ENCODE measurements around the gene SPINT2.

SPINT2 gene

GRCh38 chr19:38285567-38285966 lies 21.2 kb downstream of the SPINT2 start:
- TF ChIP-seq POLR2A (IDR thresholded peaks at IDR 0.05; ENCODE audit: low read depth, low read length): no peak
- FAIRE-seq: no peak

GRCh38 chr19:38287604-38288003 lies 23.2 kb downstream of the SPINT2 start:
- no peak for TF ChIP-seq POLR2A (IDR thresholded peaks at IDR 0.05; ENCODE audit: low read depth, low read length)
- no peak for DNase-seq (ENCODE audit: insufficient read length, low spot score)
- no peak for FAIRE-seq

More at GRCh38 chr19:38285567-38285966, 21.2 kb downstream of the SPINT2 start:
- no peak for DNase-seq (ENCODE audit: insufficient read length, low spot score)

DNA sequence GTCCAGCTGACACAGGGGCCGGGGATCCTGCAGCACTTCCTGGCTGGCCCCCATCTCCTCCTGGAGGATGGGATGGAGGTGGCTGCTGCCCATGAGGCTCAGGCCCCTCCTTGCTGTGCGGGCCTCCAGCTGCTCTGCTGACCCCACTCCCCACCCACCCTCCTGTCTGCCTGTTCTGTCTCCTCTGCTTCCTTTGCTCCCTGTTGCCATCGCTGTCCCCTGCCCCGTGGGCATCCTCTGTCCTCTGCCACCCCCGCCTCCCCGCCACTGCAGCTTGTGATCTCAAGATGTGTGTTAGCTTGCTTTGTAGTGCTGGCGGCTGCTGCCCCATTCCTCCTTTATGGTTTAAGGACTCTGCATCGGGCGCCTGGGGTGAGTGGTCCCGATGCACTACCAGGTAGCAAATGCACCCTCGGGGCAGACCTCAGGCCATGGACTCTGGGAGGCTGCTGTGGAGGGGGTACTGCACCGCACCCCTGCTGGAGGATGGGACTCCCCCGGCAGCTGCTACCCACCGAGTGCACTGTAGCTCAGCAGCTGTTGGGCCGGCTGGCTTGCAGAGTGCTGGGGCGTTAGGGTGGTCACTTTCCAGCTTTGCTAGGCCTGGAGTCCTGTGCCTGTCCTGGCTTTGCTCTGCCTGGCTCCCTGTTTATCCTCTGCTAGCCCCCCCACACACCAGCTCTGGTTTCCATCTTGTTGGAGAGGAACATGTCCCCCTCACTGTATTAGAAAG lies 23.9 kb downstream of the SPINT2 start:
- no peak for TF ChIP-seq POLR2A (IDR thresholded peaks at IDR 0.05; ENCODE audit: low read depth, low read length)
- no peak for FAIRE-seq
- DNase-seq (ENCODE audit: insufficient read length, low spot score): no peak

DNA sequence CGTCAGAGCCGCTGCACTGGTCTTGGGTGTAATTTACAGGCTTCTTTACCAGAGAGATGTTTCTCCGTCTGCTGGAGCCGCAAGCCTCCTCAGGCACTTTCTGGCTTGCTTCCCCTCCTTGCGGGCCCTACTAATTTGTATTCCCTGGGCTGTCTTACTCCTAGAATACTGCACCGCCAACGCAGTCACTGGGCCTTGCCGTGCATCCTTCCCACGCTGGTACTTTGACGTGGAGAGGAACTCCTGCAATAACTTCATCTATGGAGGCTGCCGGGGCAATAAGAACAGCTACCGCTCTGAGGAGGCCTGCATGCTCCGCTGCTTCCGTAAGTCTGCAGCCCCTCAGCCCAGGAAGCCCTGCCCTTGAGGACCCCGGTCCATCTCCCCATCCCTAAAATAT lies 25.6 kb downstream of the SPINT2 start:
- TF ChIP-seq POLR2A (IDR thresholded peaks at IDR 0.05; ENCODE audit: low read depth, low read length): no peak
- FAIRE-seq: no peak
- no peak for DNase-seq (ENCODE audit: insufficient read length, low spot score)

GRCh38 chr19:38290631-38291147 lies 26.3 kb downstream of the SPINT2 start:
- peak; percentile 85 for DNase-seq (ENCODE audit: insufficient read length, low spot score)
- no peak for TF ChIP-seq POLR2A (IDR thresholded peaks at IDR 0.05; ENCODE audit: low read depth, low read length)
- peak; percentile 95 for FAIRE-seq

- TF ChIP-seq POLR2A (IDR thresholded peaks at IDR 0.05; ENCODE audit: low read depth, low read length): no peak
- DNase-seq (ENCODE audit: insufficient read length, low spot score) (no peak), FAIRE-seq (no peak)
These were observed 27.5 kb downstream of the SPINT2 start for GRCh38 chr19:38291855-38292254.

- no peak for FAIRE-seq
- no peak for TF ChIP-seq POLR2A (IDR thresholded peaks at IDR 0.05; ENCODE audit: low read depth, low read length)
- DNase-seq (ENCODE audit: insufficient read length, low spot score): no peak
These were observed 28.9 kb downstream of the SPINT2 start for GRCh38 chr19:38293281-38293680.

GRCh38 chr19:38294090-38294489 lies 29.7 kb downstream of the SPINT2 start:
- no peak for FAIRE-seq
- no peak for DNase-seq (ENCODE audit: insufficient read length, low spot score)
- no peak for TF ChIP-seq POLR2A (IDR thresholded peaks at IDR 0.05; ENCODE audit: low read depth, low read length)

DNA sequence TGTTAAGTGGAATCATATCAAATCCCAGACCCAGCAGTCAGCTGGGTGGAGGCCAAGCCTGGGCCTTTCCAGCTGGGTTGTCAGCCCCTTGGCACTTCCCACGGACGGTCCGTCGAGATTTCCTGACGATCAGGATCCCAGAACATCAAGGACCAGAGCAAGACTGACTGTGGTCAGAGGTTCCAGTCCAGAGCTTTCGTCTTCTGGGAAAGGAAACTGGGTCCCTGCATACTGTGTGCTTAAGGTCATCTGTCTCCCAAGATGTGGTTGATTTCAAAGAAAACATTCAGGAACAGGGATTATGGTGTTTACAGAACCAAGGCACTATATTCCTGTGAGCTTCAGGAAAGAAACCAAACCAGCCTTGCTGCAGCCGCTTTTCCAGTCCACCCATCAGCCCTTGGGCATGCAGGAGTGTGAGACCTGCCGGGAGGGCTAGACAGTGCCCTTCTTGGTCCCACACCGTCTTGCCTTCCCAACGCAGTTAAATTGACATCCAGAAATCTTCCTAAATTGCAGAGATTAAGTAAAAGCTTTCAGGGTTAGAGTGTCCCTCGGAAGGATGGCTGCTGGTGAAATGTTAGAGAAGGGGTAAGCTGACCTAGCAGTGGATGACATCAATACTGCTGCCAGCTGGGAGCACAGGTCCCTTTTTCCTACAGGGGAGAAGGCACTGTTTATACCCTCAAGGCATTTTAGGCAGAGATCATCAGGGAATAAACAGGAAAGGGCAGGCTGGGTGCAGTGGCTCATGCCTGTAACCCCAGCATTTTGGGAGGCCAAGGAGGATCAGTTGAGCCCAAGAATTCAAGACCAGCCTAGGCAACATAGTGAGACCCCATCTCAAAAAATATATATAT lies 34.7 kb downstream of the SPINT2 start:
- DNase-seq (ENCODE audit: insufficient read length, low spot score) (no peak), FAIRE-seq (no peak)
- TF ChIP-seq POLR2A (IDR thresholded peaks at IDR 0.05; ENCODE audit: low read depth, low read length): no peak

- peak; percentile 58 for FAIRE-seq
These were observed 39.4 kb downstream of the SPINT2 start, which contains the start of gene C19orf33 for GRCh38 chr19:38303517-38304351. Gene C19orf33 (plus strand): TSS chr19:38304251. CDS start chr19:38304262, 11 bp downstream.

GRCh38 chr19:38304352-38304865 lies 40.0 kb downstream of the SPINT2 start:
- no peak for TF ChIP-seq POLR2A (IDR thresholded peaks at IDR 0.05; ENCODE audit: low read depth, low read length)
- DNase-seq (ENCODE audit: insufficient read length, low spot score) (no peak), FAIRE-seq (no peak)

More at GRCh38 chr19:38303517-38304351, 39.4 kb downstream of the SPINT2 start, which contains the start of gene C19orf33:
- peak; percentile 93 for DNase-seq (ENCODE audit: insufficient read length, low spot score)
- no peak for TF ChIP-seq POLR2A (IDR thresholded peaks at IDR 0.05; ENCODE audit: low read depth, low read length)

- DNase-seq (ENCODE audit: insufficient read length, low spot score) (peak; percentile 97), FAIRE-seq (peak; percentile 38)
- TF ChIP-seq POLR2A (IDR thresholded peaks at IDR 0.05; ENCODE audit: low read depth, low read length): 0 out of 2 replicates have a peak, but pooled peaks have one; percentile 2
These were observed 40.6 kb downstream of the SPINT2 start for GRCh38 chr19:38304866-38305429.

- TF ChIP-seq POLR2A (IDR thresholded peaks at IDR 0.05; ENCODE audit: low read depth, low read length): no peak
- no peak for DNase-seq (ENCODE audit: insufficient read length, low spot score)
- FAIRE-seq: no peak
These were observed 41.9 kb downstream of the SPINT2 start for GRCh38 chr19:38306236-38306635.
